Measurements from ENCODE around the gene CST9L. TPM values are rescaled to one million over a fixed set of nuclear protein-coding genes. Genes with fewer than 3 reads are reported as not detected.

CST9L gene
- total and polyA plus RNA-seq, 2 of the 13 experiments (the other 11 are each of a cell fraction or from before 2014, with no cell fraction given), result 0.15 TPM; not detected in 1

GRCh38 chr20:23595941-23596340, 27.7 kb upstream of the CST9L start:
- BruUV-seq (replicated peaks), result no TSS peak
- in situ Hi-C loops (cut with HindIII; ENCODE audit: extremely low pct_ligation_motif_present, low pct_unique_long_range_greater_than_20kb), result no loop called here
- WGBS (ENCODE audit: low lambda C conversion rate), result 64% methylated on average over 1 of the region's 1 CpG
- no peak for ATAC-seq
- Histone ChIP-seq H4K20me1 (ENCODE audit: insufficient read depth, low read length) (no peaks in the 10 kb centered on the region), H3K4me3 (replicated peaks in 1 of 3; ENCODE audit: insufficient read depth in 1 of 3, low read depth in 2 of 3, low read length in 3 of 3) (no peak overlapping the region), H3K4me1 (ENCODE audit: insufficient read depth, low read length) (peaks cover 10% of the 10 kb centered on the region; the same call in 1 of the 2 replicates), H3K27ac (ENCODE audit: extremely low read length, insufficient read depth, low read length) (no peak overlapping the region), H3K27me3 (ENCODE audit: control insufficient read depth in 1 of 2, insufficient read depth in 2 of 2, low read length in 2 of 2) (no peaks in the 10 kb centered on the region), H2AFZ (ENCODE audit: low read length) (no peak overlapping the region), H3K9me3 (ENCODE audit: low read length) (no peaks in the 10 kb centered on the region), H3K4me2 (ENCODE audit: low read depth, low read length) (no peak overlapping the region), H3K79me2 (ENCODE audit: insufficient read depth, low read length) (no peaks in the 10 kb centered on the region), H3K9ac (ENCODE audit: insufficient read depth, low read depth, low read length) (no peak overlapping the region), H3K36me3 (replicated peaks in 1 of 2; ENCODE audit: control insufficient read depth in 1 of 2, insufficient read depth in 2 of 2, low read length in 2 of 2) (no peaks in the 10 kb centered on the region)
- CTCF ChIA-PET (ENCODE audit: low intra/inter-chr PET ratio, low total read pairs), result no interaction called here
- POLR2A ChIA-PET, result interaction anchor here (1.2 kb wide), 1 partner anchor 12 kb away, joined by 3 read pairs; no protein-coding TSS in a partner anchor
- no peak for DNase-seq (ENCODE audit: low spot score)
- no peak for TF ChIP-seq IRF1 (CRISPR knock-in tag; IDR thresholded peaks at IDR 0.05; ENCODE audit: low read depth)
- no peak for TF ChIP-seq ZNF160 (CRISPR knock-in tag; IDR thresholded peaks at IDR 0.05)
- no peak for TF ChIP-seq ZBTB37 (CRISPR knock-in tag; IDR thresholded peaks at IDR 0.05)
- TF ChIP-seq REST (IDR thresholded peaks at IDR 0.05; ENCODE audit: borderline replicate concordance in 1 of 2, low read depth in 1 of 2, low read length in 2 of 2), result 0 out of 4 replicates have a peak, but pooled peaks of 1 of the 2 experiments have one; percentile 13
- intact Hi-C loops (cut with micrococcal nuclease; ENCODE audit: unreplicated experiment), result no loop called here
- FAIRE-seq, result no peak
